GM12801 (cell line): ENCODE data around the gene HIBADH.

Source experiments
- CTCF ChIP-seq: IDR thresholded peaks from one replicate; pipeline ENCODE4 v1.5.1; 2011; ENCODE audit warnings: control low read depth; ENCODE audit not compliant: insufficient read length; ENCODE audit errors: extremely low read depth

The HIBADH gene

GRCh38 chr7:27616186-27616491 is 46.5 kb downstream of the HIBADH start:
- TF ChIP-seq CTCF = no peak

- TF ChIP-seq CTCF = no peak
Measured at GRCh38 chr7:27615420-27616185, 47.1 kb downstream of the HIBADH start.

GRCh38 chr7:27614095-27614494 is 48.6 kb downstream of the HIBADH start:
- no peak for TF ChIP-seq CTCF

GRCh38 chr7:27611059-27611458 is 51.6 kb downstream of the HIBADH start:
- no peak for TF ChIP-seq CTCF

- TF ChIP-seq CTCF = no peak
Measured at GRCh38 chr7:27608776-27609495, 53.7 kb downstream of the HIBADH start.

GRCh38 chr7:27607210-27607606 is 55.5 kb downstream of the HIBADH start:
- TF ChIP-seq CTCF = no peak

GRCh38 chr7:27606270-27607209 is 56.1 kb downstream of the HIBADH start:
- TF ChIP-seq CTCF = no peak
